ENCODE measurements around the gene ITGB3.

ITGB3 gene

GRCh38 chr17:47304186-47304585, 50.6 kb downstream of the ITGB3 start:
- no peak for DNase-seq

DNA sequence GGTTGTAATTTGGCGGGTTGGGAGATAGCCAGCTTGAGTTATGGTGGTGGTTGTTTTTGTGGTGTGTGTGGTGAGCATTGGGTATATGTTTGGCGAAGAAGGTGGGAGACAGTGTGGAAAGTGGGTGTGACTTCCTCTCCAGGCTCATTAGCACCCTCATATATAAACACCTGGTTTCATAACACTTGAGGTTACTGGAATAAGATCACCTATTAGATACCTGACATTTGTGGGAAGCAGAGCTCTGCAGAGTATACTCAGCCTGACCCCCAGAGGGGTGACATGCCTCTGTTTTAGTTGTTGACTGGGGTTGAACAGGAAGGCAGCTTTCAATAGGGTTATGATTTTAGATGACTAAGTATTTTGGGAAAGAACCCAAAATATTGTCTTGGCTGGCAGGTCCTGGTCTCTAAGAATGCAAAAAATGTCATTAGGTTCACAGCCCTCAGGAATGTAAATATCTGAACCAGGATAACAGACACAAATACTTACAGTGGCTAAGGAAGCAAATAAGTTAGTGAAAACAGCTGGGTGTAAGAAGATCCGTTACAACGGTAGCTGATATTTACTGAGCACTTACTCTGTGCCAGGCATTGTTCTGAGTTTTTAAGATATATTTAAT, 51.8 kb downstream of the ITGB3 start:
- DNase-seq, result no peak

GRCh38 chr17:47310186-47310733, 56.6 kb downstream of the ITGB3 start:
- DNase-seq, result no peak

GRCh38 chr17:47311420-47311819, 57.8 kb downstream of the ITGB3 start:
- DNase-seq, result no peak

DNA sequence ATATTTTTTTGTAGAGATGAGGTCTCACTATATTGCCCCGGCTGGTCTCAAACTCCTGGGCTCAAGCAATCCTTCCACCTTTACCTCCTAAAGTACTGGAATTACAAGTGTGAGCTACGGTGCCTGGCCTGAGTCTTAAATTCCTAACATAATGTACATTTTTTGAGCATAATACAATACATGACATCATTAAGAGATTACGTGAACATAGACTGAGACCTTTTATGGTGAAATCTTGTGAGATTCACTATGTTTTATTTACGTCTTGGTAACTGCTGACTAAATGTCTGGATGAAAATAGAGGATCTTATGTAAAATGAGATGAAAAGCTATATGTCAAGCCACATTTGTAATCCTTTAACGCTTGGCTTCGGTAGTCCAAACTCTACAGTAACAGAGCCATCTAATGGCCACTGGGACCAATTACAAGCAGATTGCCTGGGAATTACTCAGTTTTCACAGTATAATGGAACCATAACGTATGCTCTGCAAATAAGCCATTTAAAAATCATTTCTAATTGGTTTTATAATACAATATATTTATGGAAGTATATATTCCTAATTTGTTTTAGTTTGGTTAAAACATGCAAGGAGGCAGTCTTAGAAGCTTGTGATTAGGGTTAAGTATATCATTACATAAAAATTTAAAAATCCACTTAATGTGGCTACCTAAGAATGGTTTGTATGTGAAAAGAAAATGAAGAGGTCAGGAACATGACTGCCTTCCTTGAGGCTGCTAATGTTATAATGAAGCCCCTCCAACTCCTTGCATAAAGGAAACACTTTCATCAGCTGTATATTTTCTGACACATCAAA, 62.0 kb downstream of the ITGB3 start:
- DNase-seq, result peak; percentile 69

- no peak for DNase-seq
Observed at GRCh38 chr17:47316311-47316710, 62.7 kb downstream of the ITGB3 start.

DNA sequence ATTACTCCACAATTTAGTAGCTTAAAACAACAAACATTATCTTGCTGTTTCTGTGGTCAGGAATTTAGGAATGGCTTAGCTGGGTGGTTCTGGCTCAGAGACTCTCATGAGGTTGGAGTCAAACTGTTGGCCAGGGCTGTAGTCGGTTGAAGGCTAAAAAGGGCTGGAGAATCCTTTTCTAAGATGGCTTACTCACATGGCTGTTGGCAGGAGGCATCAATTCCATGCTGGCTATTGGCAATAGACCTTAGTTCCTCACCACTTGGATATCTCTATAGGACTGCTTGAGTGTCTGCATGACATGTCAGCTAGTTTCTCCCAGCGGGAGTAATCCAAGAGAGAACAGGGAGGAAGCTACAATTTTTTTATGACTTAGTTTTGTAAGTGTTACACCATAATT, 63.5 kb downstream of the ITGB3 start:
- no peak for DNase-seq

DNA sequence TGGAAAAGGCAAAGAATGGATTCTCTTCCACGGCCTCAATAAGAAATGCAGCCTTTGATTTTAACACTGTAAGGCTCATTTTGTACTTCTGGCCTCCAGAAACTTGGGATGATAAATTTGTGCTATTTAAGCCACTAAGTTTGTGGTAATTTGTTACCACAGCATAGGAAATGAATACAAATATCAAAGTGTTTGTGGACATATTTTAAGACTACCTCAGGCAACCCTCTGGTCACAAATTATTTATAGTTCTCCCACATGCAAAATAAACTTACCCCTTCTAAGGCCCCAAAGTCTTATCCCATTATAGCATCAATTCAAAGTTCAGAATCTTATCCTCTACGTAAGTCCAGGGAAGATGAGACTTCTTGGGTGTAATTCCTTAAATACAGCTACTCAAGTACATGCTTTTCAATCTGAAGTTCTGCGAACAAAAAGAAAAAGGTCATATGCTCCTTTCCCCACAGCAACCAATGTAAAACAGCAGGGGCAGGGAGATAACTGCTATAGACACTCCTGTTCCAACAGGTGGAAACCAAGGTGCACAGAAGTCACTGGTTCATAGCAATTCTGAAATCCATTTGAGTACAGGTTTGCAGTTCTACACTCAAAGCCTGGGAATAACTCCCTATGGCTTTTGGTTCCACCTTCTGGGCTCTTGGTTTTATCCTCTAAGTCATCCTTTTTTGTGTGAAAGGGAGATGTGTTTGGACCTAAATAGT, 64.7 kb downstream of the ITGB3 start:
- DNase-seq, result no peak

DNA sequence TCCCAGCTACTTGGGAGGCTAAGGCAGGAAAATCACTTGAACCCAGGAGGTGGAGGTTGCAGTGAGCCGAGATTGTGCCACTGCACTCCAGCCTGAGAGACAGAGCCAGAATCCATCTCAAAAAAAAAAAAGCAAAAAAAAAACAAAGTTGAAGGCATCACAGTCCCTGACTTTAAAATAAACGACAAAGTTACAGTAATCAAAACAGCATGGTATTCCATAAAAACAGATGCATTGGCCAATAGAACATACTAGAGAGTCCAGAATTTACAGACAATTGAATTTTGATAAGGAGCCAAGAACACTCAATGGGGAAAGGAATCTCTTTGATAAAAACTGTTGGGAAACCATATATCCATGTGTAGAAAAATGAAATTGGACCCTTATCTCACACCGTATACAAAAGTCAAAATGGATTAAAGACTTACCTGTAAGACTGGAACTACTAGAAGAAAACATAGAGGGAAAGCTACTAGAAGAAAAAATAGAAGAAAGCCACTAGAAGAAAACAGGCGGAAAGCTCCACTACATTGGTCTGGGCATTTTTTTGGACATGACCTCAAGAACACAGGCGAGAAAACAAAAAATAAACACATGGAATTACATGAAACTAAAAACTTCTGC, 67.4 kb downstream of the ITGB3 start:
- DNase-seq, result no peak

DNA sequence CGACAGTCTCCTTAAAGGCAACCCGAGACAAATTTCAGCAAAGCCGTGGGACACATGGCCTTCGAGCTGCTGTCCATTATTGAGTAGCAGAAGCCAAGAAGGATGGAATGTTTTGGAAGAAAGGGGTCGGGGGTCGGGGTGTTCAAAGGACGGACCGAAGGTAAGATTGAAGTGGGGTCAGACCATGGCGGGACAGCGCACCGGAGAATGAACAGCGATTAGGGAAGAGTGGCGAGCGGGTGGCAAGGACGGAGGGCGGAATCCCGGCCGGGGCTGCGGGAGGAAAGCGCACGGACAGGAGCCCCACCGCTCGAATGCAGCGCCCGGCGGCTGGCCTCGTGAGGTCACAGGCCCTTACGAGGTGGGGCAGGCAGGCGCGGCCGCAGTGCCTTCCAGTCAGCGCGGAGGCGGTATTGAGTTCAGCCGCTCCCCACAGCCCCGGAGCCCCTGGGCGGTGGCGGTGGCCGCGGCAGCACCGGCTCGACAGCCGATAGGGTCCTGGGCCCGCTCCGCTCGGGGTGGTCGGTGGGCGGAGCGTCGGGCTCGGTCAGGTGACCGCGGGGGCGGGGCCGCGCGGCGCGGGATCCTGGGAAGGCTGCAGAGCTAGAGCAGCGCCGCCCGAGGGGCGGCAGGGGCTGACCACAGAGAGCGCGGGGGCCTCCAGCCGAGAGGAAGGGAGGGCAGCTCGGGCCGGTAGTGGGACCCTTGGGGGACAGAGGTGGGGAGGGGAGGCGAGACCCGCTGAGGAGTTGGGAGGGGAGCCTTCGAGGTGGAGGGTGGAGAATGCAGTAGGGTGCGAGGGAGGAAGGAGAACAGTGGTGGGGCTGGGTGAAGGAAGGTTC, 70.0 kb downstream of the ITGB3 start, which contains the start of gene EFCAB13:
EFCAB13 (plus strand) TSS at position 574 of the 842 bp plus-strand sequence. CDS start 4,399 bp downstream, outside the sequence.
- peak; percentile 82 for DNase-seq

GRCh38 chr17:47324224-47325020, 70.8 kb downstream of the ITGB3 start:
- peak; percentile 51 for DNase-seq

GRCh38 chr17:47325176-47325575, 71.5 kb downstream of the ITGB3 start:
- no peak for DNase-seq

DNA sequence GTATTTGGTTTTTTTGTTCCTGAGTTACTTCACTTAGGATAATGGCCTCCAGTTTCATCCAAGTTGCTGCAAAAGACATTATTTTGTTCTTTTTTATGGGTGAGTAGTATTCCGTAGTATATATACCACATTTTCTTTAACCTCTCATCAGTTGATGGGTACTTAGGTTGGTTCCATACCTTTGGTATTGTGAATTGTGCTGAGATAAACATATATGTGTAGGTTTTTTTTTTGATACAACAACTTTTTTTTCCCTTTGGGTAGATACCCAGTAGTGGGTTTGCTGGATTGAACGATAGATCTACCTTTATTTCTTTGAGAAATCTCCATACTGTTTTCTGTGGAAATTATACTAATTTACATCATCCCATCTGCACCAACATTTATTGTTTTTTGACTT, 76.9 kb downstream of the ITGB3 start:
- no peak for DNase-seq

- DNase-seq, result no peak
Observed at GRCh38 chr17:47332287-47332686, 78.7 kb downstream of the ITGB3 start.

DNA sequence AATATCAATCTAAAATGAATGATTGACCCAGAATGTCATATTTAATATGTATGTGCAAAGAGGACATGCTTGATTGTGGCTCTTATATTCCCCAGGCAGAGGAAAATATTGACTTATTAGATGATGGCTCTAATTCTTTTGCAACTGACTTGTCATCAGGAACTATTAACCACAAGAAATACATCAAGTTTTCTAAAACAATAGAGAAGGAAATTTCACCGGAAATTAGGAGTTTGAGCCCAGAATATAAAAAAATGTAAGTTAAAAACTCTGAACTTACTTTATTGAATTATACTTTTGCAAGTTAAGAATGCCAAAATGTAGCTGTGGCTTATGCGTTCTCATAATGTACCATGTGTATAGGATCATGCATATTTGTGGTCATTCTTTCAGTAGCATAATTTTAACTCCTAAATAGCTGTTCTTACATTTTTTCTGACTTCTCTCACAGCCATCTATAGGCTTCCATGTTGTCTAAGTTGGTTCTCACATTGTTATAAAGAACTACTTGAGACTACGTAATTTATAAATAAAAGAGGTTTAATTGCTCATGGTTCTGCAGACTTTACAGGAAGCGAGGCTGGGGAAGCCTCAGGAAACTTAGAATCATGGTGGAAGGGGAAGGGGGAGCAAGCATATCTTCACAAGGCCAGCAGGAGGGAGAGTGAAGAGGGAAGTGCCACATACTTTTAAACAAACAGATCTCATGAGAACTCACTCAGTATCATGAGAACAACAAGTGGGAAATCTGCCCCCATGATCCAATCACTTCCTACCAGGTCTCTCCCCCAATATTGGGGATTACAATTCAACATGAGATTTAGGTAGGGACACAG, 81.7 kb downstream of the ITGB3 start:
- DNase-seq, result no peak

DNA sequence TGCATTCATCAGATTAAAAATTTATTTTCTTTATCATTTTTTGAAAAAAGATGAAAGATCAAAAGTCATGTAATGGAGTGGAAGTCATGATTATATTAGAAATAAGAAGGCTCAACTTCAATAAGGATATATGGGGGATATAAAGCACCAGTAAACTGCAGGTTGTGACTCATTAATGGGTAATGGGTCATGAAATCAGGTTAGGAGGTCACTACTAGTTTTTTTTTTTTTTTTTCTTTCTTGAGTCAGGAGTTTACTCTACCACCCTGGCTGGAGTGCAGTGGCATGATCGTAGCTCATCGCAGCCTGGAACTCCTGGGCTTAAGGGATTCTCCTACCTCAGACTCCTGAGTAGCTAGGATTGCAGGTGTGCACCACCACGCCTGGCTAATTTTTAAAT, 84.4 kb downstream of the ITGB3 start:
- no peak for DNase-seq

DNA sequence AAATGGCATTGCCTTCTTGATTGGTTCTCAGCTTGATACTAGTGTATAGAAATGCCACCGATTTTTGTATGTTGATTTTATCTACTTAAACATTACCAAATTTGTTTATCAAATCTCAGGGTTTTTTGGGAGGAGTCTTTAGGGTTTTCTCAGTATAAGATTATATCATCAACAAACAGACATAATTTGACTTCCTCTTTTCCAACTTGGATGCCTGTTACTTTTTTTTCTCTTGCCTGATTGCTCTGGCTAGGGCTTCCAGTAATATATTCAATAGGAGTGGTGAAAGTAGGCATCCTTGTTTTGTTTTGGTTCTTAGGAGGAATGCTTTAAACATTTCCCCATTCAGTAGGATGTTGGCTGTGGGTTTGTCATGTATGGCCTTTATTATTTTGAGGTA, 99.2 kb downstream of the ITGB3 start:
- DNase-seq, result no peak

GRCh38 chr17:47358652-47359051, 105.0 kb downstream of the ITGB3 start:
- DNase-seq, result no peak
